OCI-LY7 (cell line): Measurements from ENCODE around the gene ABR. TPM values are rescaled to one million over a fixed set of nuclear protein-coding genes. Genes with fewer than 3 reads are reported as not detected.

Experiments
- BruUV-seq: library from RNA; stranded (reverse); fragments of 400-500 nt; replicated peaks from 2 replicates; lab custom pipeline; 2021; lab: Mats Ljungman, UMichigan
- CTCF ChIA-PET: fragments of 300-600 bp; sonication (Branson Sonifier 250); formaldehyde crosslinking; loops from one replicate; lab custom pipeline; 2022; ENCODE audit warnings: antibody characterized with exemption; ENCODE audit not compliant: unreplicated experiment; lab: Charles Lee
- POLR2A ChIA-PET: fragments of 300-600 bp; sonication (Branson Sonifier 250); formaldehyde crosslinking; loops from one replicate; lab custom pipeline; 2022; ENCODE audit warnings: antibody characterized with exemption; lab: Charles Lee
- DNase-seq: peaks from one replicate; pipeline ENCODE4 v3.0.0-alpha.2; 2015; ENCODE audit warnings: low spot score
- H2AFZ ChIP-seq: fragments of 200-600 bp; sonication (generic), shearing (Covaris generic); 2 replicates; pipeline ENCODE4 v1.6.1; 2014; ENCODE audit warnings: mild to moderate bottlenecking, antibody characterized with exemption, low read length, moderate library complexity
- H3K27ac ChIP-seq: fragments of 200-600 bp; sonication (generic); 2 replicates; pipeline ENCODE4 v1.5.1; 2014; ENCODE audit warnings: mixed run types, low read depth, mild to moderate bottlenecking, moderate library complexity, low read length, inconsistent platforms; ENCODE audit not compliant: poor library complexity, severe bottlenecking
- H3K36me3 ChIP-seq: fragments of 200-600 bp; sonication (generic); 2 replicates; pipeline ENCODE4 v1.6.1; 2014; ENCODE audit warnings: mild to moderate bottlenecking, antibody characterized with exemption, low read length, moderate library complexity, mixed read lengths; ENCODE audit not compliant: insufficient read depth
- H3K4me1 ChIP-seq: fragments of 200-600 bp; sonication (generic); 2 replicates; pipeline ENCODE4 v1.5.1; 2014; ENCODE audit warnings: mild to moderate bottlenecking, low read length; ENCODE audit not compliant: insufficient read depth, poor library complexity, severe bottlenecking
- H3K4me2 ChIP-seq: fragments of 200-600 bp; sonication (generic); 2 replicates; pipeline ENCODE4 v1.6.1; 2014; ENCODE audit warnings: mild to moderate bottlenecking, low read length
- H3K4me3 ChIP-seq: fragments of 200-600 bp; sonication (generic); 2 replicates; pipeline ENCODE4 v1.5.1; 2014; ENCODE audit warnings: mild to moderate bottlenecking, low read depth, low read length; ENCODE audit not compliant: poor library complexity, severe bottlenecking
- H3K79me2 ChIP-seq: fragments of 200-600 bp; sonication (generic); 2 replicates; pipeline ENCODE4 v1.6.1; 2016; ENCODE audit warnings: low read depth, mild to moderate bottlenecking, low read length, moderate library complexity, mixed read lengths; ENCODE audit not compliant: insufficient read depth
- H3K9me2 ChIP-seq: fragments of 200-600 bp; sonication (generic); 2 replicates; pipeline ENCODE4 v1.6.1; 2016; ENCODE audit warnings: mild to moderate bottlenecking, low read length, mixed read lengths; ENCODE audit not compliant: insufficient read depth
- H3K9me3 ChIP-seq: fragments of 200-600 bp; sonication (generic); 2 replicates; pipeline ENCODE4 v1.6.1; 2014; ENCODE audit warnings: mild to moderate bottlenecking, mixed run types, low read length, mixed read lengths
- H4K20me1 ChIP-seq: fragments of 200-600 bp; sonication (generic); 2 replicates; pipeline ENCODE4 v1.6.1; 2014; ENCODE audit warnings: mild to moderate bottlenecking, antibody characterized with exemption, low read length, moderate library complexity, mixed read lengths; ENCODE audit not compliant: insufficient read depth
- CTCF ChIP-seq: fragments of 200-600 bp; sonication (generic); conservative IDR thresholded peaks from 2 replicates; pipeline ENCODE4 v1.5.1; 2014; ENCODE audit warnings: mild to moderate bottlenecking, antibody characterized with exemption, low read length, moderate library complexity, mixed read lengths
- EZH2phosphoT487 ChIP-seq: fragments of 200-600 bp; sonication (generic); IDR thresholded peaks from 2 replicates; pipeline ENCODE4 v1.6.1; 2018; ENCODE audit warnings: low read depth, borderline replicate concordance, mild to moderate bottlenecking, mixed run types, antibody characterized with exemption, low read length, moderate library complexity, mixed read lengths
- intact Hi-C: fragments of 100-400 bp; cut with micrococcal nuclease; formaldehyde crosslinking; loops from one replicate; pipeline ENCODE4 v1.10.0; 2022; ENCODE audit not compliant: unreplicated experiment
- total RNA-seq, 2 experiments: library from RNA; depleted of rRNA in 1 of 2; stranded (reverse); fragments of >200 nt in 1 of 2; shearing (Covaris generic) in 1 of 2; gene quantifications; 2 replicates each; pipeline ENCODE4 v1.2.3, GENCODE V29; 2014 to 2022

Gene ABR
- total RNA-seq, 2 experiments from 2014 or later = 164 to 181 TPM

- BruUV-seq = no TSS peak
- Histone ChIP-seq H3K4me2 (no peak overlapping the region), H2AFZ (no peak overlapping the region), H3K27ac (no peak overlapping the region), H3K9me3 (no peaks in the 10 kb centered on the region), H3K4me3 (no peak overlapping the region), H3K36me3 (peaks cover 49% of the 10 kb centered on the region), H3K79me2 (no peaks in the 10 kb centered on the region), H3K9me2 (no peaks in the 10 kb centered on the region), H4K20me1 (no peaks in the 10 kb centered on the region), H3K4me1 (no peaks in the 10 kb centered on the region)
- ChIA-PET POLR2A (no interaction called here), CTCF (no interaction called here)
- no peak for DNase-seq
- intact Hi-C loops = no loop called here
- TF ChIP-seq EZH2phosphoT487 (no peak), CTCF (no peak)
Measured at GRCh38 chr17:1053661-1054360, 126.0 kb downstream of the ABR start.

GRCh38 chr17:1050996-1051925, 128.5 kb downstream of the ABR start:
- CTCF ChIA-PET = no interaction called here
- no TSS peak for BruUV-seq

More at GRCh38 chr17:1050996-1051925, 128.5 kb downstream of the ABR start:
- no peak overlapping the region for H3K4me3 ChIP-seq
- intact Hi-C loops = no loop called here
- no peaks in the 10 kb centered on the region for H4K20me1 ChIP-seq
- no peaks in the 10 kb centered on the region for H3K9me2 ChIP-seq
- no peak overlapping the region for H2AFZ ChIP-seq
- DNase-seq = no peak
- H3K27ac ChIP-seq = no peak overlapping the region
- no peaks in the 10 kb centered on the region for H3K79me2 ChIP-seq
- TF ChIP-seq EZH2phosphoT487 = no peak
- no peak for TF ChIP-seq CTCF
- H3K36me3 ChIP-seq = peaks cover 49% of the 10 kb centered on the region
- H3K9me3 ChIP-seq = no peaks in the 10 kb centered on the region
- H3K4me2 ChIP-seq = no peak overlapping the region
- POLR2A ChIA-PET = no interaction called here
- no peaks in the 10 kb centered on the region for H3K4me1 ChIP-seq
